ENCODE results near the gene P4HA1.

The P4HA1 gene

GRCh38 chr10:73131913-73132686 lies 35.4 kb upstream of the P4HA1 start:
- DNase-seq (ENCODE audit: extremely low read depth, insufficient read length) = no peak
- Histone ChIP-seq H3K27me3 (replicated peaks; ENCODE audit: control insufficient read depth, insufficient read depth, low read length) (no peaks in the 10 kb centered on the region), H3K36me3 (ENCODE audit: control insufficient read depth, insufficient read depth, low read length) (peaks cover 6% of the 10 kb centered on the region), H3K4me3 (replicated peaks; ENCODE audit: low read depth, low read length) (no peak overlapping the region)
- TF ChIP-seq CTCF (IDR thresholded peaks at IDR 0.05; ENCODE audit: insufficient read depth, low read length, poor library complexity, severe bottlenecking) = no peak

GRCh38 chr10:73131301-73131700 lies 34.6 kb upstream of the P4HA1 start:
- DNase-seq (ENCODE audit: extremely low read depth, insufficient read length) = no peak
- no peak overlapping the region for H3K4me3 ChIP-seq (replicated peaks; ENCODE audit: low read depth, low read length)
- H3K27me3 ChIP-seq (replicated peaks; ENCODE audit: control insufficient read depth, insufficient read depth, low read length) = no peaks in the 10 kb centered on the region
- TF ChIP-seq CTCF (IDR thresholded peaks at IDR 0.05; ENCODE audit: insufficient read depth, low read length, poor library complexity, severe bottlenecking) = no peak
- H3K36me3 ChIP-seq (ENCODE audit: control insufficient read depth, insufficient read depth, low read length) = peaks cover 8% of the 10 kb centered on the region

GRCh38 chr10:73126343-73126742 lies 29.7 kb upstream of the P4HA1 start:
- Histone ChIP-seq H3K4me3 (replicated peaks; ENCODE audit: low read depth, low read length) (no peak overlapping the region), H3K36me3 (ENCODE audit: control insufficient read depth, insufficient read depth, low read length) (peaks cover 8% of the 10 kb centered on the region), H3K27me3 (replicated peaks; ENCODE audit: control insufficient read depth, insufficient read depth, low read length) (no peaks in the 10 kb centered on the region)
- DNase-seq (ENCODE audit: extremely low read depth, insufficient read length) = no peak
- TF ChIP-seq CTCF (IDR thresholded peaks at IDR 0.05; ENCODE audit: insufficient read depth, low read length, poor library complexity, severe bottlenecking) = no peak

- no peak for TF ChIP-seq CTCF (IDR thresholded peaks at IDR 0.05; ENCODE audit: insufficient read depth, low read length, poor library complexity, severe bottlenecking)
- no peaks in the 10 kb centered on the region for H3K27me3 ChIP-seq (replicated peaks; ENCODE audit: control insufficient read depth, insufficient read depth, low read length)
These were observed 23.3 kb upstream of the P4HA1 start for GRCh38 chr10:73119952-73120351.

GRCh38 chr10:73119457-73119856 lies 22.8 kb upstream of the P4HA1 start:
- no peak overlapping the region for H3K4me3 ChIP-seq (replicated peaks; ENCODE audit: low read depth, low read length)
- TF ChIP-seq CTCF (IDR thresholded peaks at IDR 0.05; ENCODE audit: insufficient read depth, low read length, poor library complexity, severe bottlenecking) = no peak
- no peaks in the 10 kb centered on the region for H3K36me3 ChIP-seq (ENCODE audit: control insufficient read depth, insufficient read depth, low read length)
- no peak for DNase-seq (ENCODE audit: extremely low read depth, insufficient read length)
- no peaks in the 10 kb centered on the region for H3K27me3 ChIP-seq (replicated peaks; ENCODE audit: control insufficient read depth, insufficient read depth, low read length)

More at GRCh38 chr10:73119952-73120351, 23.3 kb upstream of the P4HA1 start:
- Histone ChIP-seq H3K36me3 (ENCODE audit: control insufficient read depth, insufficient read depth, low read length) (peaks cover 1% of the 10 kb centered on the region), H3K4me3 (replicated peaks; ENCODE audit: low read depth, low read length) (no peak overlapping the region)
- DNase-seq (ENCODE audit: extremely low read depth, insufficient read length) = no peak
